ENCODE results near the gene FAR2.

DNA sequence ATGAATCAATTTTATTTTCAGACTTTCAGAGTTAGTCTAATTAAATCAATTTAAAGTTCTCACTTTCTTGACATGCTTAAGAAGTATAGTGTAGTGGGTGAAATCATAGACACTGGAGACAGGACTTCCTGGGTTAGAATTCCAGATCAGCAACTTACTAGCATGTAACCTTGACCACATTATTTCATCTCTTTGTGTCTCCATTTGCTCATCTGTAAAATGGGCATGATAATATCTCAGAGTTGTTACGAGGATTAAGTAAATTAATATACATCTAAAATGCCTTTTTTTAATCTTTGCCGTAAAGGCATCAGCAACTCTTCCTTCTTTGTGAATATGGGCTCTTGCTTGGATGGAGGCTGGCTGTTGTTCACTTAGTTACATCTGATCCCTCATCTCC lies 233.2 kb downstream of the FAR2 start:
- TF ChIP-seq EZH2 (IDR thresholded peaks at IDR 0.05; ENCODE audit: insufficient read depth, poor library complexity, severe bottlenecking) (no peak), EZH2phosphoT487 (IDR thresholded peaks at IDR 0.05; ENCODE audit: insufficient read depth, low read depth) (no peak)
